Vagina (tissue), 2 donors: ENCODE results near the gene CPN1. TPM values are rescaled to one million over a fixed set of nuclear protein-coding genes. Genes with fewer than 3 reads are reported as not detected.
"Not testable (repeated sequence)": the region's sequence is repeated elsewhere in the genome, so short reads cannot be mapped to it uniquely, and the experiment has no call there.

ENCODE experiments used
- DNase-seq, 2 donors: peaks; one replicate each; pipeline ENCODE4 v3.0.0-alpha.2; 2017; ENCODE audit errors: extremely low spot score in 2 of 2
- H3K27ac ChIP-seq: fragments of 200-600 bp; sonication (generic); one replicate; pipeline ENCODE4 v1.5.1; 2019
- H3K27me3 ChIP-seq: fragments of 200-600 bp; sonication (generic); one replicate; pipeline ENCODE4 v1.5.1; 2019
- H3K36me3 ChIP-seq, 2 donors: fragments of 200-600 bp; sonication (generic); one replicate each; pipeline ENCODE4 v1.5.1; 2017 to 2019
- H3K4me1 ChIP-seq: fragments of 200-600 bp; sonication (generic); one replicate; pipeline ENCODE4 v1.5.1; 2019
- H3K4me3 ChIP-seq, 2 donors: fragments of 200-600 bp; sonication (generic); 1 replicate in 1 of 2; 2 replicates in 1 of 2; pipeline ENCODE4 v1.5.1; 2016 to 2019
- H3K9me3 ChIP-seq: fragments of 200-600 bp; sonication (generic); one replicate; pipeline ENCODE4 v1.5.1; 2019
- CTCF ChIP-seq, 3 experiments: fragments of 450-650 bp in 2 of 3; fragments of 200-600 bp in 1 of 3; sonication (generic) in 1 of 3; IDR thresholded peaks; one replicate each; pipeline ENCODE4 v1.5.1; 2017 to 2019; ENCODE audit warnings: antibody characterized with exemption in 3 of 3, mild to moderate bottlenecking in 2 of 3, moderate library complexity in 2 of 3
- POLR2A ChIP-seq, 2 donors: fragments of 450-650 bp; IDR thresholded peaks; one replicate each; pipeline ENCODE4 v1.6.1; 2017; ENCODE audit warnings: antibody characterized with exemption in 2 of 2, mild to moderate bottlenecking in 2 of 2, moderate library complexity in 2 of 2
- POLR2AphosphoS5 ChIP-seq, 2 donors: sonication (generic); formaldehyde crosslinking; IDR thresholded peaks; one replicate each; pipeline ENCODE4 v1.9.0; 2017; ENCODE audit warnings: antibody characterized with exemption in 2 of 2, mild to moderate bottlenecking in 2 of 2, low read depth in 1 of 2; ENCODE audit not compliant: insufficient read depth in 1 of 2
- intact Hi-C: fragments of 100-400 bp; cut with DNase I; formaldehyde crosslinking; loops from one replicate; pipeline ENCODE4 v1.15.1; 2023
- total RNA-seq: library from RNA; depleted of rRNA; stranded (reverse); fragments of >200 nt; gene quantifications from one replicate; pipeline ENCODE4 v1.2.3, GENCODE V29; 2016

CPN1 gene
- total RNA-seq: not detected

DNA sequence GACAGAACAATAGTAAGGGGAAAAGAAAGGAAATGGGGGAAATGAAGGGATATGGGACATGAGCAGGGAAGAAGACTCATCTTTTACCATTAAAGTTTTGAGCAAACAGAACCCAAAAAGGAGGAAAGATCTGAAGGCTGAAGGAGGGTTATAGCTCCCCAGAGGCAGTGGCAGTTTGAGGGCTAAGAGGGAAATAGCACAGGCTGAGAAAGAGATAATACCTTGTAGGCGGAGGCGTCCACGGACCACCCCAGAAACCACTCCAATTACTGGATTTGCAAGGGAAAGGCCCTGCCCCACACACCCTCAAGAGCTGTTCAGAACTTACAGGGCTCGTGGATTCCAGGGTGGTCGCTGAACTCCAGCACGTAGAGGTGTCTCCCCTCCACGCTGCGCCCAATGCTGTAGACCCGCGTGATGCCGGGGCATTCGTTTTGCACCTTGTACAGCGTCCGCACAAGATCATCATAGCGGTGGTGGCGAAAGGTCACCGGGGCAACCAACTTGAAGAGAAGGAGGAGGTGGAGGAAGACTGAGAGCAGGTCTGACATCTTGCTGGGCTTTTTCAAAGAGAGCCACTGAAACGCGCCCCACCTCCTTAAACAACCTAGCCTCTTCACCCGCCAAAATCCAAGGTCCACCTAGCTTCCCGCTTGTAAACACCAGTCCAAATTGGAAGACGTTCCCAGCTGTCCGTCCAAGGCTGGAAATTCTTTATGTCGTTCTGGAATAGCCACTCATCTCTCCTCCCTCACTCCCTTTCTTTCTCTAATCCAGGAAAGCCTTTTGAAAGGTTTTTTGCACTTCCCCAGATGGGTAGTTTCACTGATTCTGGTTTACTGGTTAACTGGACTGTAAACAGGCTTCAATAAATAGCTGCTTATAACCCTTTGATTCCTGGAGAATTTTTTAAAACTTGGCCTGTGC, at the start of gene CPN1:
TSS of gene CPN1 (minus strand) at position 795 of the 927 bp plus-strand sequence. CDS start at position 551, 244 bp downstream.
- Histone ChIP-seq H3K36me3 (no peaks in the 10 kb centered on the region), H3K4me3 (no peak within 1 kb of the TSS), H3K4me1 (no peaks in the 10 kb centered on the region)

GRCh38 chr10:100130831-100131230, 49.2 kb upstream of the CPN1 start:
- no peaks in the 10 kb centered on the region for H3K4me1 ChIP-seq
- TF ChIP-seq POLR2A (IDR thresholded peaks at IDR 0.05): no peak
- no peak for TF ChIP-seq POLR2AphosphoS5 (IDR thresholded peaks at IDR 0.05; ENCODE audit: insufficient read depth in 1 of 2, low read depth in 1 of 2)
- no peak for TF ChIP-seq CTCF (IDR thresholded peaks at IDR 0.05)
- no peaks in the 10 kb centered on the region for H3K27me3 ChIP-seq
- DNase-seq: no peak
- intact Hi-C loops: no loop called here
- H3K36me3 ChIP-seq: no peaks in the 10 kb centered on the region
- H3K4me3 ChIP-seq: no peak overlapping the region
- no peak overlapping the region for H3K27ac ChIP-seq
- no peaks in the 10 kb centered on the region for H3K9me3 ChIP-seq

More for the DNA sequence above, at the start of gene CPN1:
- intact Hi-C loops: no loop called here
- TF ChIP-seq CTCF (IDR thresholded peaks at IDR 0.05) (no peak), POLR2A (IDR thresholded peaks at IDR 0.05) (no peak), POLR2AphosphoS5 (IDR thresholded peaks at IDR 0.05; ENCODE audit: insufficient read depth in 1 of 2, low read depth in 1 of 2) (no peak)
- Histone ChIP-seq H3K27ac (no peak within 1 kb of the TSS), H3K9me3 (no peaks in the 10 kb centered on the region), H3K27me3 (no peaks in the 10 kb centered on the region)
- no peak for DNase-seq

GRCh38 chr10:100129424-100129823, 47.8 kb upstream of the CPN1 start:
- Histone ChIP-seq H3K9me3 (no peaks in the 10 kb centered on the region), H3K36me3 (no peaks in the 10 kb centered on the region), H3K4me3 (no peak overlapping the region), H3K27me3 (no peaks in the 10 kb centered on the region), H3K27ac (no peak overlapping the region), H3K4me1 (no peaks in the 10 kb centered on the region)
- intact Hi-C loops: no loop called here
- no peak for TF ChIP-seq POLR2AphosphoS5 (IDR thresholded peaks at IDR 0.05; ENCODE audit: insufficient read depth in 1 of 2, low read depth in 1 of 2)
- no peak for TF ChIP-seq CTCF (IDR thresholded peaks at IDR 0.05)
- TF ChIP-seq POLR2A (IDR thresholded peaks at IDR 0.05): no peak
- DNase-seq: no peak

DNA sequence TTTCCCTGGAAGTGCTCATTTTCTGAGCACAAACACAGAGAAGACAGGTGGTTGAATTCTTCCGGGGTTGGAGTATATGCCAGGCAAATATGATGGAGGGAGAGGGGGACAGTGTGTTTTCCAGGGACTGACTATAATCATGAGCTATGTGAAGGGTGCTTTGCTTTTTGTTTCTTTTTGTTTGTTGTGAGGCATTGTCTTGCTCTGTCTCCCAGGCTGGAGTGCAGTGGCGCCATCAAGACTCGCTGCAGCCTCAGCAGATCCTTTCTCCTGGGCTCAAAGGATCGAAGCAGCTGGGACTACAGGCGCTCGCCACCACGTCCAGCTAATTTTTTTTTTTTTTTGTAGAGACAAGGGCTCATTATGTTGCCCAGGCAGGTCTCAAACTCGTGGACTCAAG, 47.3 kb upstream of the CPN1 start:
- intact Hi-C loops: no loop called here
- Histone ChIP-seq H3K4me1 (no peaks in the 10 kb centered on the region), H3K4me3 (no peak overlapping the region), H3K27me3 (no peaks in the 10 kb centered on the region), H3K9me3 (no peaks in the 10 kb centered on the region), H3K36me3 (no peaks in the 10 kb centered on the region), H3K27ac (no peak overlapping the region)
- DNase-seq: no peak
- TF ChIP-seq CTCF (IDR thresholded peaks at IDR 0.05) (no peak), POLR2AphosphoS5 (IDR thresholded peaks at IDR 0.05; ENCODE audit: insufficient read depth in 1 of 2, low read depth in 1 of 2) (no peak), POLR2A (IDR thresholded peaks at IDR 0.05) (no peak)

DNA sequence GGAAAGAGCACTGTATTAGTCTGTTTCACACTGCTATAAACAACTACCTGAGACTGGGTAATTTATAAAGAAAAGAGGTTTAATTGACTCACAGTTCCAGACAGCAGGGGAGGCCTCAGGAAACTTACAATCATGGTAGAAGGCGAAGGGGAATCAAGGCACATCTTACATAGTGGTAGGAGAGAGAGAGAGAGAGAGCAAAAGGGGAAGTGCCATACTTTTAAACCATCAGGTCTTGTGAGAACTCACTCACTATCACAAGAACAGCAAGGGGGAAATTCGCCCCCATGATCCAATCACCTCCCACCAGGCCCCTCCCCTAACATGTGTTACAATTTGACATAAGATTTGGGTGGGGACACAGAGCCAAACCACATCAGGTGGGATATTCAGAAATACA, 43.7 kb upstream of the CPN1 start:
- DNase-seq, H3K27me3 ChIP-seq, H3K9me3 ChIP-seq, H3K27ac ChIP-seq, H3K36me3 ChIP-seq, intact Hi-C loops, H3K4me3 ChIP-seq, H3K4me1 ChIP-seq: not testable (repeated sequence)
